ENCODE results near the gene HOXB3.

- TF ChIP-seq, protein P1, sequence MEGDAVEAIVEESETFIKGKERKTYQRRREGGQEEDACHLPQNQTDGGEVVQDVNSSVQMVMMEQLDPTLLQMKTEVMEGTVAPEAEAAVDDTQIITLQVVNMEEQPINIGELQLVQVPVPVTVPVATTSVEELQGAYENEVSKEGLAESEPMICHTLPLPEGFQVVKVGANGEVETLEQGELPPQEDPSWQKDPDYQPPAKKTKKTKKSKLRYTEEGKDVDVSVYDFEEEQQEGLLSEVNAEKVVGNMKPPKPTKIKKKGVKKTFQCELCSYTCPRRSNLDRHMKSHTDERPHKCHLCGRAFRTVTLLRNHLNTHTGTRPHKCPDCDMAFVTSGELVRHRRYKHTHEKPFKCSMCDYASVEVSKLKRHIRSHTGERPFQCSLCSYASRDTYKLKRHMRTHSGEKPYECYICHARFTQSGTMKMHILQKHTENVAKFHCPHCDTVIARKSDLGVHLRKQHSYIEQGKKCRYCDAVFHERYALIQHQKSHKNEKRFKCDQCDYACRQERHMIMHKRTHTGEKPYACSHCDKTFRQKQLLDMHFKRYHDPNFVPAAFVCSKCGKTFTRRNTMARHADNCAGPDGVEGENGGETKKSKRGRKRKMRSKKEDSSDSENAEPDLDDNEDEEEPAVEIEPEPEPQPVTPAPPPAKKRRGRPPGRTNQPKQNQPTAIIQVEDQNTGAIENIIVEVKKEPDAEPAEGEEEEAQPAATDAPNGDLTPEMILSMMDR (IDR thresholded peaks at IDR 0.05) = no peak
- no peak for TF ChIP-seq POLR2A (IDR thresholded peaks at IDR 0.05)
- peak; percentile 16 for TF ChIP-seq POLR2AphosphoS5 (IDR thresholded peaks at IDR 0.05)
- TF ChIP-seq EP300 (IDR thresholded peaks at IDR 0.05) = no peak
Observed at GRCh38 chr17:48613862-48614694, 24.0 kb upstream of the HOXB3 start.
